NAMALWA (cell line): ENCODE data around the gene ZNF581.

ENCODE experiments used
- DNase-seq: peaks from one replicate; pipeline ENCODE4 v3.0.0-alpha.2; 2015; ENCODE audit warnings: low spot score

The ZNF581 gene

DNA sequence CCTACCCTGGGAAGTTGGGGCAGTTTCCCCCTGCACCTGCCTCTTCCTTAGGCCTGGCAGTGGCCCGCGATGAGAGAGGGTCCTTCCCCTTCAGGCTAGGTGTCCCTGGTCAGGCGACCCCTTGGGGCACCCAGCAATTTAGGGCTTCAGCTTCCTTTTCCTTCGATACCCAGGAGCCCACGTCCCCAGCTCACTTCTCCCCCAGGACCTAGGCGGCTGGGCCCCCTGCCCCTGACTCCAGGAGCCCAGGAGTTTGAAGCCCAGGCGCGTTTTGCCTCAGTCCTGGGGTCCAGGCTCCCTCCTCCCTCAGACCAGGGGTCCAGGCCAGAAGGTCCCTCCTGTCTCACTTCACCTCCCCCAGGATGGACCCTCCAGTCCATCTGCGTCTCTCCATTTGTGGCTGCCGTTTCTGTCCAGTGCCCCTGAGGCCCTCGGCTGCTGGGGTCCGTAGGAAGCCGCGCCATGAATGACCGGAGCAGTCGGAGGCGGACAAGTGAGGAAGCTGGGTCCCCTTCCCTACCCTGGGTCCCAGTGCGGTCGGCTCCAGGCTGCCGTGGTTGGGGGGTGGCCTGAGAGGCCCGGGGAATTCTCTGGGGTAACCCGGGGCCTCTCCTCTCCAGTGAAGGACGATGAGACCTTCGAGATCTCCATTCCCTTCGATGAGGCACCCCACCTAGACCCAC lies 5.3 kb downstream of the ZNF581 start:
- DNase-seq, result no peak

DNA sequence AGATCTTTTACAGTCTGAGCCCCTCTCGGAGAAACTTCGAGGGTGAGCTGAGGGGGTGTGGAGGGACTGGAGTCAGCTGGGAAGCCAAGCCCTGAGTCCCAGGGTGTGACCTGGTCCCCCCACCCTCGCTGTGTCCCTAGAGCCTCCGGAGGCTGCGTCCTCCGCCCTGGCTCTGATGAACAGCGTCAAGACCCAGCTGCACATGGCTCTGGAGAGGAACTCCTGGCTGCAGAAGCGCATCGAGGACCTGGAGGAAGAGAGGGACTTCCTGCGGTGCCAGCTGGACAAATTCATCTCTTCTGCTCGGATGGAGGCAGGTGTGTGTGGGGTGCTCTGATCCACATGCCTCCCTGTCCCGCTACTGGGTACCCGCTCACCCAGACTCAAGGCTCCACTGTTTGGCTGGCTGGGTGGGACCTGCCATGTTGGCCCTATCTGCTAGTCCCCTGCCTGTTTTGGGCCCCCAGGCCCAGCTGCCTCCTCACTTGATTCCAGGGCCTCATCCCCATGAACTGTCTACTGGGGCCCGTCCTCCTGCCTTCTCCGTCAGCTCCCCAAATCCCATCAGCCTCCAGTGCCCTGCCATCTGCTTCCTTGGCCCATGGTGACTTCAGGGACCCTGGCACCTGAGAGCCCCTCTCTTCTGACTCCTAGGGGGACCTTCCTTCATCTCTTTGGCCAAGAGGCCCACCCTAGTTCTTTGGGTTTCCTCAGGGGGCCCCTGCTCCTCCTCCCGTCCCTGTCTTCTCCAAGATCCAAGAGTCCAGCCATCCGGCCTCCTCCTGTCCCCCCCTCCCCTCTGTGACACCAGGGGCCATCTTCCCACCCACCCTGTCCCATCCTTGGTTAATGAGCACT lies 6.0 kb downstream of the ZNF581 start:
- DNase-seq, result no peak

DNA sequence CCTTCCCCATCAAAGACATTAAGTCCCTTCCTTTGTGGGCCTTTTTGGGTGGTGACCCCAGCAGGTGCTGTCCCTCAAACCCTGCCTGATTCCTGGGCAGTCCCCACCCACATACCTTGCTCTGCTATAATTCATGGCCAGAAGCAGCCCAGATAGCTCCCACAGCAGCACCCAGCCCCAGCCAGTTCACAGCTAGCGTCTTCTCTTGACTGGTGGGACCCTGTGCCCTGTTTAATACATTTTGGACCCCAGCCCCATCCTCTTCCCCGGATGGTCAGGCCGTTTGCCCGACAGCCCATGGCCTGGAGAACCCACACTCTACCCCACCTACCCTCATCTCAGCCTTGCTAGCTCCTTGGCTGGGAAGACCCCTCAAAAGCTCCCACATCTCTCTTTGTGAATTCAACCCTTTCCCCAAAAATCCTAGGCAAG lies 6.7 kb downstream of the ZNF581 start:
- no peak for DNase-seq

DNA sequence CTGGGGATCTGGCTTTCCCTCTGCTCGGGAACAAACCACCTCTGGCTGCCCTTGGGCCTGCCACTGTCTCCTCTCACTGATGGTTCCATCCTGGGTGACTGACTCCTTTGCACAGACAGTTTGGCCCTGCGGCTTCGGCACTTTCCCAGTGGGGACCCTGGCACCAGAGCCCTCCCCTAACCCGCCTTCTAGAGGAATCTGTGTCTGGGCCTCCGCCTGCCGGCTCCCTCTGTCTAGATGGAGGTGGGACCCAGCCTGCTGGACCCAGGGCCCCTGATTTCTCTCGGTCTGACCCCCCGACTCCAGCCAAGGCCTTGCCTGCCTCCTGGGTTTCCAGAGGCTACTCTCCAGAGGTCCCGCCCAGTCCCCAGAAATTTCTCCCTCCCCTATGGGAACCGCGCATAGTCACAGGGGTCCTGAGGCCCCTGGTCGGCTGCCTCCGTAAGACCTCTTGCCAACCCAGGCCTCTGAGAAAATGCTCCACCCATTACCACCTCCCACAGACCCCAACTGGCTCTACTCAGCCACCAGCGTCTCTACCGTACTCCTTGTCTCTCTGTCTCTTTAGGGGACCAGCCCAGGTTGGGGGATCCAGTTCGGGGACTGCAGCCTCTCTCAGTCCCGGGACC lies 7.3 kb downstream of the ZNF581 start:
- no peak for DNase-seq

DNA sequence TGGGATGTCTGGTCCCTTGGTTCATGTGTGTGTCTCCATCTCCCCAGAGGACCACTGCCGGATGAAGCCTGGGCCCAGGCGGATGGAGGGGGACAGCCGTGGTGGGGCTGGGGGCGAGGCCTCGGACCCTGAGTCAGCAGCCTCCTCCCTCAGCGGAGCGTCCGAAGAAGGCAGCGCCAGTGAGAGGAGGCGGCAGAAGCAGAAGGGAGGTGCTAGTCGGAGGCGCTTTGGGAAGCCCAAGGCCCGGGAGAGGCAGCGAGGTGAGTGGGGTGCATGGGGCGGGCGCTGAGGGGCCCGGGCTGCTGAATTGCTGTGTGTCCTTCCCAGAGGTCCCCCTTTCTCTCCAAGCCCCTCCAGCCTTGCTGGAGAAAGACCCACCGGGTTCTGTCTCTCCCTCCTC lies 7.8 kb downstream of the ZNF581 start:
- no peak for DNase-seq

DNA sequence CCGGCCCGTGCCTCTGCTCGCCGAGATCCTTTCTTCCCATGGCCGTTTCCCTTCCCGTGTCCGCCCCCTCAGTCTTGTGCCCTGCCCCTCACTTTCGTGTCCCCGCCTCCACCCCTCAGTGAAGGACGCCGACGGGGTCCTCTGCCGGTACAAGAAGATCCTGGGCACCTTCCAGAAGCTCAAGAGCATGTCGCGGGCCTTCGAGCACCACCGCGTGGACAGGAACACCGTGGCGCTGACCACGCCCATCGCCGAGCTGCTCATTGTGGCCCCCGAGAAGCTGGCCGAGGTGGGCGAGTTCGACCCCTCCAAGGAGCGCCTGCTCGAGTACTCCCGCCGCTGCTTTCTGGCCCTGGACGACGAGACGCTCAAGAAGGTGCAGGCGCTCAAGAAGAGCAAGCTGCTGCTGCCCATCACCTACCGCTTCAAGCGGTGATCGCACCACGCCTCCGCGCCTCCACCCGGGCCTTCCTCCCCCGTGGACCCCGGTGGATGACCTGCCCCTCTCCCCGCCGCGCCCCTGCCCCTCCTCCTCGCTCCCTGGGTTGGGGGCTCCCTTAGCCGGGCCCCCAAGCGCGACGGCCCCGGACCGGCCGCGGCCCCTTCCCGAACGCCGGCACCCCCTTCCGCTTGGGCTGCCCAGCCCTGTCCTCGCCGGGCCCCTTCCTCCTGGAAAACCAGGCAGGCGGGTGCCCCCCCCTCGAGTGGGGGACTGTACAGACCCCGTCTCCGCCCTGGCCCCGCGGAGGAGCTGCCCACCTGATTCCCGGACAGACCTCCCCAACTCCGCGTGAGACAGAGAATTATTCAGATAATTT lies 9.1 kb downstream of the ZNF581 start:
- DNase-seq, result no peak

DNA sequence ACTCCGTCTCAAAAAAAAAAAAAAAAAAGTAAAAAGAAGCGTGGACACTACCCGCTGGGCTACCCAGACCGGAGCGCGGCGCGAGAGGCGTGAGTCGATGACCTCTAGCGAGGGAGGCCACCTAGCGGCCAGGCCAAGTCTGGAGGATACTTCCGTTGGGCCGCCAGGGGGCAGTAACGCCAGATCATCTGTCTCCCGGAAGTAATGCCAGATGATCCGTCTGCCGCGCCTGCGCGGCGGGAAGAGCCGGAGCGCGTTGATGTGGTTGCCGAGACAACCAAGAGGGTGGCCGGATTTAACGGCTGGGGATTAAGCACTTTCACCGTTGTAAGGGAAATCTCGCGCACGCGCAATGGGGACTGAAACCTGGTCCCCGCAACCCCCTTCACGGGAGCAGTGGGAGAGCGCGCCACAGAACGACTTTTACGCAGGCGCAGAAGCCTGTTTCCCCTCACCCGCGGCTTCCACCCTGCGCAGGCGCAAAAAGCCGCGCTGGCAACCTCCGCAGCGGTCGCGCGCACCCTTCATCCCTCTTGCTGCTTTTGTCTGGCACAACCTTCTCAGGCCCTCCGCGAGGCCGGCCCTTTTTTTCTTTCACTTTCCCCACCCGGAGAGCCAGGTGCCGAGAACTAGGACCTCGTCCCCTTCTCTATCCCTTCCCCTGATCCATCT lies 10.3 kb downstream of the ZNF581 start:
- peak; percentile 99 for DNase-seq

DNA sequence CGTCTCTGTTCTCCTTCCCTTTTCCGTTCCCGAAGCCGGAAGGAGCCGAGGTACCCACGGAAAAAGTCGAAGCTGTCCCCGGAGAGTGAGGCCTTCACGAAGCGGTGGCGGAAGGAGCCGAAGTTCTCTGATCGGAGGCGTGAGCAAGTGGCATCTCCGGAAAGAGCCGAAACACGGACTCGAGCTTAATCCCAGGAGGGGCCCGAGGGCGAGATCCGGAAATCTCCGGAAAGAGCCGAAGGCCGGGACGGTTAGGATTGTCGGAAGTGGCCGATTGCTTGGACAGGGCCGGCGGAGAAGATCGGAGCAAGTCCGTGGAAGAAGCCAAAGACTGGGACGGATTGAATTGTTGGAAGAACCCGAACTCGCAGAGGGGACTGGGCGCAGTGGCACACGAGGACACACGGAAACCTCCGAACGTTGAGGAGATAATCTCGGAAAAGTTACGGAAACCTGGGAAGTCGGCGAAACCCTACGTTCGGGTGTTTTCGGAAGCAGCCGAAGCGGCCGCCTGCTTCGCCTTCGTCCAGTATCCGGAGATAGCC lies 10.9 kb downstream of the ZNF581 start:
- peak; percentile 100 for DNase-seq

DNA sequence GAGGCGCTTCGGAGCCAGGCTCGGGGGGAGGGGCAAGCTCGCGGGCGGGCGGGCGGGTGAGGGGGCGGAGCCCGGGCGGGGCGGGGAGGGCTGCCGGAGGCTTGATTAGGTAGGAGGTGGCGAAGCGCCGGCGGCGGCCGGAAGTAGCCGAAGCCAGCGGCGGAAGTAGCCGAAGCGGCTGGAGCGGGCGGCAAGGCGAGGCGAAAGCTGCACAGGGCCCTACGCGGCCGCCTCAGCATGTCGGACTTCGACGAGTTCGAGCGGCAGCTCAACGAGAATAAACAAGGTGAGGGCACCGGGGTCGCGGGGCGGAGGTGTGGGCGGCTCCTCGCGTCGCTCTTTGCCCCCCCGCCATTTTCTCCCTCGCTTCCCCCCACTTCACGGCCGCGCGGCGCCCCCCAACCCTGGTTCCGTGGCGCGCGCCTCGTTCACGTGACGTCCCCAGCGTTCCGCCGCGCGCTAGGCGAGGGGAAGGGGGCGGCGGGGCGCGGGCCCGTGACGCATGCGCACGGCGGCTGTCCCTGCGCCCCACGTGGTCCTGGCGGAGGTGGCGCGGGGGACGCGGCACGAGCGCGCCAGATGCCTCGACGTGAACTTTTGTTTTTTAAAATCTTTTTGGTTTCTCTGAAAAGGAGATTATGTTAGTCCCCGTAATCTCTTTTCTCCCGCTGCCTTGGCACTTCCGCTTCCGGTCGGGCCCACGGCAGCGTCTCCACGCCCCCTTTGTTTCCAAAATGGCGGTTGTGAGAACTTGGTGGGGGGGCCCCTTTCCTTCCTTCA lies 11.6 kb downstream of the ZNF581 start, which contains the start of gene U2AF2:
Gene U2AF2, plus strand, starts transcription at position 168 of the 780 bp plus-strand sequence. Its CDS starts 70 bp downstream, at position 238.
- DNase-seq, result peak; percentile 92

DNA sequence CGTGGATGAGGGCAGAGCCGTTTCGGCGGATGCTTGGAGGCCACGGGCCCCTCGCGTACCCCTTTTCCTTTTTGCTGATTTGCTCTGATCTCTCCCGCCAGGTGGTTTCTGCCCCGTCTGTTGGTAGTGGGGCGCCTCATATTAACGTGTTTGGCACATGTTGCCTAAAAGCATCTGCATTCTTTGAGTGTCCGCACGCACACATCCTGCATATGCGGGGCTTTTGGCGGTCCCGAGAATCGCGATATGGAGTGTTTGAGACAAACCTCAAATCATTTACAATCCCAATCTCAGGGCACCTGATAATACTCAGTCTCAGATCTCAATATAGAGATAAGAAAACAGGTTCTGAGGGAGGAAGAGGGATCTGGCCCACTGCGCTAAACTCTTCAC lies 12.2 kb downstream of the ZNF581 start:
- DNase-seq, result no peak

DNA sequence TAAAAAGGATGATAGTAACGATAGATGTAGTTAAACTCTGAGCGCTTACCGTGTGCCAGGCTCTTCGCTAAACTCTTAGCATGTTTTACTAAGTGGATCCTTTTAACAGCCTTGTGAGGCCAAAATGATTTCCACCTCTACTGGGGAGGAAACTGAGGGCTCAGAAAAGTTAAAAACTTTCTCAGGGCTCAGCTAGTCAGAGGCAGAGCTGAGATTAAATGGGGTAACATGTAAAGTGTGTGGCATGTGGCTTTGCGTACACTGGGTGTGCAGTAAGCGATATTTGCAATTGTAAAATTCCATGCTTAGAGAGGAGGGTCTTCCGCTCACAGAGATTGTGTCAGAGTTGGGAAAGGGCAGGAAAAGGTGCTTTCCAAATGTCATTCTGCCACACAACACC lies 13.1 kb downstream of the ZNF581 start:
- DNase-seq, result peak; percentile 48

DNA sequence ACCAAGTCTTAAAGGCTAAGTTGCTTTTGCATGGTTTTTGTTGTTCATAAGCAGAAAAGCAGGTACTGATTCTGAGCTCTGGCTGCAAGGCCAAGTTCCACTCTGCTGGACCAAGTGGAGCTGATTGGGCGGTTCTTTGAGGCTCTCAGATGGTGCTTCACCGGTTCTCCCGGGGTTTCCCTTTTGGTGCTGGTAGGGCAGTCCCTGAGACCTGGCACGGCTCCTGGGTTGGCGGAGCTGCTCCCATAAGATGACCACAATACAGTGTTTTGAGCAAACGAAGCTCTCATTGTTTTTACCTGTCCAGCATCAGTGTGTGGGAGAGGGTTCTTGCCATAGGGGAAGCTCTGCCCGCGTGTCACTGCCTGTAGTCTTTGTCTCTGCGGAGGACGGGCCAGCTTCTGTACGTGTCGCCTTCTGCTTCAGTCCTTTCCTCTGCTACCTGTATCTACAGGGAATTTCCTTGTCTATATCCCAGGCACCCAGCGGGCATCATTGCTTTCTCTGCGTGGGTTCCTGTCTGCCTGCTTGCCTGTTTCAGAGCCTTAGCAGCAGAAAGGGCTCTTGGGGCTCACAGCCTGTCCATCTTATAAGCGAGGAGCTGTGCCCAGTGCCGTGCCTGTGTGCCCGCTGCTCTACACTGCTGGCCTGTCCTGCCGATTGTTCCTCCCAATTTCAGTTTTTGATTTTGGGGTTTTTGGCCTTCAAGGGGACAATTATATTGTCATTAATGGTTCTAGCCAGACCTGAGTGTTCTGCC lies 13.7 kb downstream of the ZNF581 start:
- no peak for DNase-seq

DNA sequence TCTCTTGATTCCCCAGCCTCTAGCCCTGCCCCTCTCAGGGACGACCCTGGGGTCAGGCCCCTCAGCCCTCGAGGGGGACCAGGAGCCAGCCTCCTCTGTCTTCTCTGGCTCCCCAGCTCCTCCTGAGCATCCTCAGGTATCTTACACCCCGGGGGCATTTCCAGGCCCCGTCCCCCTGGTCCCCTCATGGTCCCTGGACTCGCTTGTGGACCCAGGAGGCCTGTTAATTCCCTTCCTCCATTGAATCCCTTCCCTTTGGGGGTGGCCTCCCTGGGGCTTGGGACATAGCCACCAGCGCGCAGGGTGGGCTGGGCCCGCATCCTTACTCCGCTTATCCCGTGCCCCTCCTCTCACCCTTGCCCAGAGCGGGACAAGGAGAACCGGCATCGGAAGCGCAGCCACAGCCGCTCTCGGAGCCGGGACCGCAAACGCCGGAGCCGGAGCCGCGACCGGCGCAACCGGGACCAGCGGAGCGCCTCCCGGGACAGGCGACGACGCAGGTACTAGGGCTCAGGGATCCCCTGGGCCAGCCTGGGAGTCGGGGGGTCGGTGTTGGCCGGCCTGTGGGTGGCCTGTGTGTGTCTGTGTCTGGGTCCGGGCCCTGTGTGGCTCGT lies 15.5 kb downstream of the ZNF581 start:
- DNase-seq, result no peak

DNA sequence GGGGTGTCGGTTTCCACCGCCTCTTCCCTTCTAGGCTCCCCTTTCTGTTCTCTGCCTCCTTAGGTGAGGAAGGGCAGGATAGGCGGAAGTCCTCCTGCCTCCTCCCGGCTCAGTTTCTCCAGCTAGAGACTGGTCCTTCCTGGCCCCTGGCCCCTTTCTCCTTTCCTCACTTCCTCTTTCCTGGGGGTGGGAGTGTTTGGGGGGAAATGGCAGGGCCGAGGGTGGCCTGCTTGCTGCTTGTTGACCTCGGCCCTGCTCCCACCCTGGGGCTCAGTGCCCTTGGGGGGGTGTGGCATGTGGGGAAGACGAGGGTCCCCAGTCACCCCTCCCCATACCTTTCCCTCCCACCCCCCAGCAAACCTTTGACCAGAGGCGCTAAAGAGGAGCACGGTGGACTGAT lies 16.4 kb downstream of the ZNF581 start:
- DNase-seq, result no peak

DNA sequence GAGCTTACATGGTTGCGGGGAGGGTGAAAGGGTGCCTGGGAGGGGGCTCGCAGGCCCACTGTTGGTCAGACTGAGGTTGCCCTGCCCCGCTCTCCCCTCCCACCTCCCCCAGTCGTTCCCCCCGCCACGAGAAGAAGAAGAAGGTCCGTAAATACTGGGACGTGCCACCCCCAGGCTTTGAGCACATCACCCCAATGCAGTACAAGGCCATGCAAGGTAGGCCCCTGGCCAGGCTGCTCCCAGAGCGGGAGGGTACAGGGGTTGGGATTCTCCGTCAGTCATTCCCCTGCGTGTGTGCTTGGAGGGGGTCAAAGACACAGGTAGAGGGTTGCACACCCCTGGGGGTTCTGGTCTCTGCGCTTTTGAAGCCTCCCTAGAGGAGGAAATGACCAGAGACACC lies 17.0 kb downstream of the ZNF581 start:
- no peak for DNase-seq

DNA sequence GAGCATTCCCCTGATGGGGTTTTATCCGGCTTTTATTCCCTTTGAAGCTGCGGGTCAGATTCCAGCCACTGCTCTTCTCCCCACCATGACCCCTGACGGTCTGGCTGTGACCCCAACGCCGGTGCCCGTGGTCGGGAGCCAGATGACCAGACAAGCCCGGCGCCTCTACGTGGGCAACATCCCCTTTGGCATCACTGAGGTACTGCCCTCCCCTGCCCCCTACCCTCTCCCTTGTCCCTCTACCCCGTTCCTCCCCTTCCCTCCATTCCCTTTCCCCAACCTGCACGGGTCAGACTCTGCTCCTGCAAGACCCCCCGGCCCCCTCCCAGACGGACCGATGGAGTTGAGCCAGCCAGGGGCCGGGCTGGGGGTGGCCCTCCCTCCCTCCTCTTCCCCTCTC lies 17.5 kb downstream of the ZNF581 start:
- no peak for DNase-seq

DNA sequence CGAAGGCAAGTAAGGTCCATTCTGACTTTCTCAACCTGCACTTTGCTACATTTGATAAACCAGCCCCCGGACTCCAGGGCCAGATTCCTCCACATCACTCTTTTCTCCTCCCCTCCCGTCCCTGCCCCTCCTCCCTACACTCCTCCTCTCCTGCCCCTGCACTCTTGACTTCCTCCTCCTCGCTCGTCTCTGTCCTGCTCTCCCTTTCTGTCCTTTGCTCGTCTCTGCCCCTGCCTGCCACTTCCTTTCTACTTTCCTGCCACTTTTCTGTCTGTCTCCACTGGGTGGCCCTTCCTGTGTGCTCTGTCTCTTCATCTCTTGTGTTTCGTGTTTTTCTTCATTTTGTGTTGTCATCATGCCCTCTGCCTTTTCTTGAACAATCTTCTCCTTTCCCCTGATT lies 18.4 kb downstream of the ZNF581 start:
- DNase-seq, result no peak

DNA sequence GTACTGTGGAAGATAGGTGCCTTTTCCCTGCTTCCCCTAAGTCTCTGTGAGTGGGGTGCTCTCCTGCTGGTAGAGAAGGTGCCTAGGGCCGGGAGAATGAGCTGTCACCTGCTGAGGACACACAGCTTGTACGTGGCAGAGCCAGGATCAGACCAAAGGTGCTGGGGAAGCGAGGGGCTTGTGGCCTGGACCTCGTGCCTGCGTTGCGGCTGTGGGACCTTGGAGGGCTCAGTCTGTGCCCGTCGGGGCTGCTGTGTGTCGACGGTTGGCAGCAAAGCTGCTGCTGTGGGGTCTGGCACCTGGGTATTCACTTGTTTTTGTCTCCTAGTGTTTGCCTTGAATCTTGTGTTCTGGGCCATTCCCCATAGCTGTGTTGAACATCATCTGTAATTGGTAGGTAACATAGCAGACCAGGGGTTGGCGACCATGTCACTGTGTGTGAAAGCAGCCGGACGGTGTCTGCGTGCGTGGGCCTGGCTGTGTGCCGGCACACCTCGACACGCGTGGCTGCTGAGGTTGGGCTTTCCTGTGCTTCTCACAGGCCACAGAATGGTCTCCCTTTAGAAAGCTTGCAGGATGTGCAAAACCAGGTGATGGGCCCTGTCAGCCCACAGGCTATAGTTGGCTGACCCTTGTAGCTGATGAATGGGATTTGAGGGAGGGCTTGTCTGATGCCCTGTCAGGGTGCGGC lies 20.5 kb downstream of the ZNF581 start:
- no peak for DNase-seq
